Testis (tissue), 3 donors: ENCODE results near the gene MRPL37. TPM values are rescaled to one million over a fixed set of nuclear protein-coding genes. Genes with fewer than 3 reads are reported as not detected.

Experiments
- DNase-seq: peaks from one replicate; pipeline ENCODE4 v3.0.0-alpha.2; 2019
- H3K27ac ChIP-seq, 2 donors: fragments of 200-600 bp; sonication (generic); one replicate each; pipeline ENCODE4 v1.5.1; 2019
- H3K27me3 ChIP-seq: fragments of 200-600 bp; sonication (generic); one replicate; pipeline ENCODE4 v1.5.1; 2019
- H3K36me3 ChIP-seq: fragments of 200-600 bp; sonication (generic); one replicate; pipeline ENCODE4 v1.5.1; 2017; ENCODE audit warnings: low read depth; ENCODE audit errors: missing control alignments
- H3K4me1 ChIP-seq: fragments of 200-600 bp; sonication (generic); one replicate; pipeline ENCODE4 v1.5.1; 2019
- H3K4me3 ChIP-seq, 2 donors: fragments of 200-600 bp; sonication (generic); one replicate each; pipeline ENCODE4 v1.5.1; 2017 to 2019
- H3K9me3 ChIP-seq: fragments of 200-600 bp; sonication (generic); one replicate; pipeline ENCODE4 v1.5.1; 2017
- POLR2A ChIP-seq: fragments of 450-650 bp; IDR thresholded peaks from one replicate; pipeline ENCODE4 v1.6.1; 2017; ENCODE audit warnings: antibody characterized with exemption, mild to moderate bottlenecking, moderate library complexity
- WGBS, 2 donors: methylation state at CpG; one replicate each; pipeline ENCODE4 v1.1.5; 2018; 5-methylcytosine and 5-hydroxymethylcytosine counted together
- intact Hi-C: fragments of 100-400 bp; cut with DNase I; formaldehyde crosslinking; loops from one replicate; pipeline ENCODE4 v1.15.1; 2023; ENCODE audit warnings: low total_unique reads
- polyA plus RNA-seq: library from polyadenylated mRNA; stranded (reverse); fragments of 350-450 nt; fragmentation: Illumina TruSeq; extraction: RNeasy Lipid Tissue Mini Kit (QIAGEN cat#74804); gene quantifications from one replicate; pipeline ENCODE4 v1.2.3, GENCODE V29; 2014; ENCODE audit warnings: low read depth, low replicate concordance; ENCODE audit not compliant: insufficient read depth
- total RNA-seq, 2 donors: library from RNA; depleted of rRNA; stranded (reverse); fragments of >200 nt; gene quantifications; one replicate each; pipeline ENCODE4 v1.2.3, GENCODE V29; 2016
- TF ChIP-seq, protein P1 (sequence below), 3 experiments: fragments of 450-650 bp in 2 of 3; fragments of 200-600 bp in 1 of 3; sonication (generic) in 1 of 3; IDR thresholded peaks; one replicate each; pipeline ENCODE4 v1.5.1; 2016 to 2019; ENCODE audit warnings: antibody characterized with exemption in 3 of 3, mild to moderate bottlenecking in 2 of 3, moderate library complexity in 1 of 3

The MRPL37 gene
- total and polyA plus RNA-seq, 3 donors from 2014 or later: 74.2 to 91.4 (median 89.1) TPM

DNA sequence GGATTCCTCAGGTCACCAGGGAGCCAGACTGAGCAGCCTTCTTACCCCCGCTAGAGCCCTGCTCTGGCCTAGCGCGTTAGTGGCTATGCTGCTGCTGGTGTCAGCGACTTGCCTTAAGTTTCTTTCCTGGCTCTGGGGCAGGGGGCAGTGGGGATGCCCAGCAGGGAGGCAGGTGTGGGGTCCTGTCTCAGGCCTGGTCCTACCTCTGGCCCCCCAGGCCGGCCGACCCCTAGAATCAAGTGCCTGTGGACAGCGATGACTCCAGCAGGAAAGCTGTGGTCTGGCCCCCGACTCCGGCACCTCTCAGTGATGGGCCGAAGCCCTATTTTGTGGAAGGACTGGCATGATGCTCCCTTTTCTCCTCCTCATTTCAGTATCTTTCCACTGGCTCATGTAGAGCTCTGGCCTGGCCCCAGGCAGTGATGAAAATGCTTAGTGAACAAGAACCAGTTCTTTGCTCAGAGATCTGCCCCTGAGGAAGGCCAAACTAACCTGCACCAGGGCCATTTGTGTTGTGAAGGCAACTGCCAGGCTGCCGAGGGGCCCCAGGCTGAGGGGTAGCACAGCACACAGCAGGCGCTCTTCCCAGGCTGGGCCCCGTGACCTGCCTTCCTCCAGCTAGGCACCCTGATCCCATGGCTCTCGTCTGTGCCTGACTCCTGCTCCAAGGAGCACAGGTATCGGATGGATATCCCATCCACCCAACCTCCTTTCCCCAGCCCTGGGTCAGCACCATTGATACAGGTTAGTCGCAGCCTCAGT, 23.7 kb downstream of the MRPL37 start:
- H3K9me3 ChIP-seq: no peaks in the 10 kb centered on the region
- TF ChIP-seq, protein P1, sequence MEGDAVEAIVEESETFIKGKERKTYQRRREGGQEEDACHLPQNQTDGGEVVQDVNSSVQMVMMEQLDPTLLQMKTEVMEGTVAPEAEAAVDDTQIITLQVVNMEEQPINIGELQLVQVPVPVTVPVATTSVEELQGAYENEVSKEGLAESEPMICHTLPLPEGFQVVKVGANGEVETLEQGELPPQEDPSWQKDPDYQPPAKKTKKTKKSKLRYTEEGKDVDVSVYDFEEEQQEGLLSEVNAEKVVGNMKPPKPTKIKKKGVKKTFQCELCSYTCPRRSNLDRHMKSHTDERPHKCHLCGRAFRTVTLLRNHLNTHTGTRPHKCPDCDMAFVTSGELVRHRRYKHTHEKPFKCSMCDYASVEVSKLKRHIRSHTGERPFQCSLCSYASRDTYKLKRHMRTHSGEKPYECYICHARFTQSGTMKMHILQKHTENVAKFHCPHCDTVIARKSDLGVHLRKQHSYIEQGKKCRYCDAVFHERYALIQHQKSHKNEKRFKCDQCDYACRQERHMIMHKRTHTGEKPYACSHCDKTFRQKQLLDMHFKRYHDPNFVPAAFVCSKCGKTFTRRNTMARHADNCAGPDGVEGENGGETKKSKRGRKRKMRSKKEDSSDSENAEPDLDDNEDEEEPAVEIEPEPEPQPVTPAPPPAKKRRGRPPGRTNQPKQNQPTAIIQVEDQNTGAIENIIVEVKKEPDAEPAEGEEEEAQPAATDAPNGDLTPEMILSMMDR (IDR thresholded peaks at IDR 0.05): no peak
- TF ChIP-seq POLR2A: no peak
- no peak for DNase-seq
- H3K4me1 ChIP-seq: peaks cover 67% of the 10 kb centered on the region
- intact Hi-C loops: no loop called here
- no peaks in the 10 kb centered on the region for H3K27me3 ChIP-seq
- H3K4me3 ChIP-seq: no peak overlapping the region
- peak overlapping the region; percentile 31 to 61 for H3K27ac ChIP-seq
- no peaks in the 10 kb centered on the region for H3K36me3 ChIP-seq
- 90 to 91% methylated on average over 7 to 16 of the region's 16 CpGs for WGBS, 2 donors

DNA sequence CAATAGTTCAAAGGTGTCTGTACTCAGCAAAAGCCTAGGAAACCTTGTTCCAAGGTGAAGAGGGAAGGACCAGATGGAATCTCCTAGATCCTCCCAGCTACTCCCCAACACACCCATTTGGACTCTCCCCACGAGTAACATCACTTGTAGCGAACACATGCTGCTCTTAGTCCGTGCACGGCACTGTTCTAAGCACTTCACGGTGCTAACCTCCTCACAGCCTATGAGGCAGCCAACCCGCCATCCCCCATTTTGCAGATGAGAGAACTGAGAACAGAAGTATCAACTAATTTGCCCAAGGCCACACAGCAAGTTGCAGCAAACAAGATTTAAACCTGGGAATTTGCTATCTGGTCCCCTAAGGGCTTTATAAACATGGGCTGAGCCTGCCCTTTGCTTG, 24.3 kb downstream of the MRPL37 start:
- Histone ChIP-seq H3K4me3 (no peak overlapping the region), H3K4me1 (peaks cover 68% of the 10 kb centered on the region), H3K9me3 (no peaks in the 10 kb centered on the region), H3K27ac (peak overlapping the region in 1 of 2 donors; percentile 61), H3K27me3 (no peaks in the 10 kb centered on the region), H3K36me3 (no peaks in the 10 kb centered on the region)
- intact Hi-C loops: no loop called here
- no peak for TF ChIP-seq POLR2A
- TF ChIP-seq, protein P1 (IDR thresholded peaks at IDR 0.05): no peak
- no peak for DNase-seq
- WGBS, 2 donors: 71 to 73% methylated on average over 6 of the region's 6 CpGs

DNA sequence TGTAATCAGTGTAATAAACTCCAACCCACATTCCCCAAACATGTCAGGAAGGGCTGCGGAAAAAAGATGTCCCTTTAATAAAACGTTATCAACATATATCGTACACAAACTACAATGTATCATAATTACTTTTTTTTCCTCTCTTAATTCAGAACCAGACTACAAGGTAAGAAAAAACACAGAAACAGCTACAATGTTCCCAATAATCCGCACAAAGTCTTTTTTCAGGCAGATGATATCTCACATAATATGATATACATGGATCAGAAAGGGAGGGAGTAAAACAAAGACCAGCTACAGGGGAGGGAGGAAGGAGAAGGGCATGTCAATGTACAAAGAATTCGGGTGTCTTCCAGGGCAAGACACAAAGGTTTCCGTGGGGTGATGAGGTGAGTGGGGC, 25.4 kb downstream of the MRPL37 start:
- 53 to 58% methylated on average over 6 of the region's 6 CpGs for WGBS, 2 donors
- H3K9me3 ChIP-seq: no peaks in the 10 kb centered on the region
- intact Hi-C loops: no loop called here
- peaks cover 63% of the 10 kb centered on the region for H3K4me1 ChIP-seq
- no peaks in the 10 kb centered on the region for H3K36me3 ChIP-seq
- no peak for DNase-seq
- H3K4me3 ChIP-seq: no peak overlapping the region
- TF ChIP-seq, protein P1 (IDR thresholded peaks at IDR 0.05): no peak
- TF ChIP-seq POLR2A: no peak
- H3K27ac ChIP-seq: peak overlapping the region; percentile 2 to 59
- H3K27me3 ChIP-seq: no peaks in the 10 kb centered on the region

DNA sequence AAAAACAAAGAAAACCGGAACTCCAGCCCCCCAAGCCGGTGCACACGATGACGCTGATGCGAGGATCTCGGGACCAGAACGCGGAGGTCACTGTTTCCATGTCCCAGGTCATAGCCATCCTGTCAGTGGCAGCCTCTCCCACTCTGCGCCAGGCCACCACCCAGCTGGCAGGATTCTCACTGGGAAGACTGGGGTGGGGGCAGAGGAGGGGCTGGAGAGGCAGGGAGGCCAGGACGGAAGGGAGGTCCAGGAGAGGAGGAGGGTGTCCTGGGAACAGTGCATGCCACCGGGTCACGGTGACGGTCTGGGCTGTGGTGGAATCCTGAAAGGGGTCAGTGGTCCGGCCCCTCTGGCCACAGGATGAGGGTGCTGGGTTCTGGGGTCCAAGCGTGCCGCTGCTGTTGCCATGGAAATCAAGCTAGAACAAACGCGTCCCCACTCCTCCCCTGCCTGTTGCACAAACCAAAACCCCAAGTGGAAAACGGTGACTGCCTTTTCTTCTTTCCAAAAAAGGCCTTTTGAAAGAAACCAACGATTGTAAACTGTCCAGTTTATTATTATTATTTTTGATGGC, 26.1 kb downstream of the MRPL37 start:
- Histone ChIP-seq H3K27me3 (no peaks in the 10 kb centered on the region), H3K4me3 (no peak overlapping the region), H3K9me3 (no peaks in the 10 kb centered on the region), H3K27ac (peak overlapping the region; percentile 2 to 59), H3K36me3 (no peaks in the 10 kb centered on the region), H3K4me1 (peaks cover 58% of the 10 kb centered on the region)
- intact Hi-C loops: no loop called here
- DNase-seq: no peak
- WGBS, 2 donors: 77 to 85% methylated on average over 17 to 20 of the region's 20 CpGs
- TF ChIP-seq, protein P1 (IDR thresholded peaks at IDR 0.05): no peak
- no peak for TF ChIP-seq POLR2A
